GM19023 (cell line): ENCODE measurements around the gene GZMM.
"Not testable (repeated sequence)": the region's sequence is repeated elsewhere in the genome, so short reads cannot be mapped to it uniquely, and the experiment has no call there.

Experiments used
- ATAC-seq: cut with Tn5 transposase; IDR thresholded peaks from one replicate; pipeline ENCODE4 v1.9.1; 2021; ENCODE audit warnings: mild to moderate bottlenecking, moderate library complexity; ENCODE audit not compliant: unreplicated experiment

Gene GZMM

GRCh38 chr19:580274-580835, 36.5 kb downstream of the GZMM start:
- ATAC-seq, result no peak

GRCh38 chr19:581399-582111, 37.7 kb downstream of the GZMM start:
- ATAC-seq, result no peak

GRCh38 chr19:582497-583197, 38.8 kb downstream of the GZMM start:
- no peak for ATAC-seq

DNA sequence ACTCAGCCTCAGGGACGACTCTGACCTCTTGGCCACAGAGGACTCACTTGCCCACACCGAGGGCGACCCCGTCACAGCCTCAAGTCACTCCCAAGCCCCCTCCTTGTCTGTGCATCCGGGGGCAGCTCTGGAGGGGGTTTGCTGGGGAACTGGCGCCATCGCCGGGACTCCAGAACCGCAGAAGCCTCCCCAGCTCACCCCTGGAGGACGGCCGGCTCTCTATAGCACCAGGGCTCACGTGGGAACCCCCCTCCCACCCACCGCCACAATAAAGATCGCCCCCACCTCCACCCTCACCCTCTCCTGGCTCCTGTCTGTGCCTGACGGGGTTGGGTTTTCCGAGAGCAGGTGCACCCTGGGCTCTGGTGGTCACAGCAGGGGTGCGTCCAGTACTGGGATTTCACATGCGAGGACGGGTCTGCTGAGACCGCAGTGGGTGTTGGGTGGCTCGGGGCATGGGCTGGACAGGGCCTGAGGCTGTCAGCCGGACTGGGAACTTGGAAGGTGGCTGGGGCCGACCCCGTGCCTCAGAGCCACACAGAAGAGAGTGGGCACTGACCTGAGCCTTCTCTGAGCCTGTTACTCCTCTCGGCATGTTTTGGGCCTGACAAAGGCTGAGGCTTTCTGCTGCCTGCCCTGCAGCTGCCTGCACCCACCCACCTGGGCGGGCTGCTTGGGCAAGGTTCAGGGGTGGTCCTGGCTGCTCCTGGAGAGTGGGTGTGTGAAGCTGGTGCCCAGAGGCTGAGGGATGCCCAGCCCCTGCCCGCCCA, 39.5 kb downstream of the GZMM start:
- no peak for ATAC-seq

DNA sequence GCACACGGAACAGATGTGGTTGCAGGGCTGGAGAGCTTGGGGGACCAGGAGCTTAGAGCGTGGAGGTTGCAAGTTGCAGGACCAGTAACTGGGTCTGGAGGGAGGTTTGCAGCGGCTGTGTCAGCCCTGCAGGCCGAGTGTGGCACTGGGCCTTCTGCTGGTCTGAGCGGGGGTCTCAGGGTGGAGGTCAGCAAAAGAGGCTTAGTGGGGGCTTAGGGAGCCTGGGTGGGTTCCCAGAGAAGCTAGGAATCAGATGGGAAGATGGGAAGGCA, 40.1 kb downstream of the GZMM start:
- ATAC-seq, result no peak

- no peak for ATAC-seq
Measured at GRCh38 chr19:584240-585001, 40.6 kb downstream of the GZMM start.

DNA sequence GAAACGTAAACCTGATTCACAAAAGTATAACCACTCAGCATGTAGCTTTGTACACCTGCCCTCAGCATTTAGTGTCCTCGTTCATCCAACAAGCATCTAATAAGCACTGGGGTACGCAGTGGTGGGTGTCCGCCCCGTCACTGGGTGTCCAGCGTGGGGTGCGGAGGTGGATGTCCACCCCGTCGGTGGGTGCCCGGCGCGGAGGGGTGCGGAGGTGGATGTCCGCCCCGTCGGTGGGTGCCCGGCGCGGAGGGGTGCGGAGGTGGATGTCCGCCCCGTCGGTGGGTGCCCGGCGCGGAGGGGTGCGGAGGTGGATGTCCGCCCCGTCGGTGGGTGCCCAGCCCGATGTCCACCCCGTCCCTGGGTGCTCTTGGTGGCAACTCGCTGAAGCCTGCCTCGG, 41.3 kb downstream of the GZMM start:
- ATAC-seq, result not testable (repeated sequence)

DNA sequence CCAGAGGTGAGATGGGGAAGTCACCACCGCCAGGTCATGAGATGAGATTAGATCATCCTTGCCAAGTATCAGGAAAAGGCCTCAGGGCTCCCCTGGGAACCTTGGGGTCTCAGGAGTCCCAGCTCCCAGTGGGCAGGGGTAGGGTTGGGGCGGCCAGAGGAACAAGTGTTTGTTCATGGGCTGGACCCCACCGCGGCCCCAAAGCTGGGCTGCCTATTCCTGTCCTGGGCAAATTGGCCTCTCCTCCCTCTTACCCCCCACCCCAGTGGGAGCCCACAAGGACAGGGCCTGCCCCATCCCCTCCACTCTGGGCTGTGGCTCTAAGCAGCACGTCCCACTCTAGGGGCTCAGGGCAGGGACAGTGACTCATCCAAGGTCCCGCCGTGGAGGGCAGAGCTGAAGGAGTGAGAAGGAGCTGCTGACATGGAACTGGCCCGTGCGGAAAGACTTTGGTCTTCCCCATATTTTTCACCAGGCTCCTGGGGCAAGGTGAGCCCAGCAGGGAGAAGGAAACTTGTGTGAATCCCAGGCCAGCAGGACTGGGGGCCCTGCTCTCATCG, 41.8 kb downstream of the GZMM start:
- ATAC-seq, result no peak

- no peak for ATAC-seq
Measured at GRCh38 chr19:588093-588740, 44.4 kb downstream of the GZMM start.

DNA sequence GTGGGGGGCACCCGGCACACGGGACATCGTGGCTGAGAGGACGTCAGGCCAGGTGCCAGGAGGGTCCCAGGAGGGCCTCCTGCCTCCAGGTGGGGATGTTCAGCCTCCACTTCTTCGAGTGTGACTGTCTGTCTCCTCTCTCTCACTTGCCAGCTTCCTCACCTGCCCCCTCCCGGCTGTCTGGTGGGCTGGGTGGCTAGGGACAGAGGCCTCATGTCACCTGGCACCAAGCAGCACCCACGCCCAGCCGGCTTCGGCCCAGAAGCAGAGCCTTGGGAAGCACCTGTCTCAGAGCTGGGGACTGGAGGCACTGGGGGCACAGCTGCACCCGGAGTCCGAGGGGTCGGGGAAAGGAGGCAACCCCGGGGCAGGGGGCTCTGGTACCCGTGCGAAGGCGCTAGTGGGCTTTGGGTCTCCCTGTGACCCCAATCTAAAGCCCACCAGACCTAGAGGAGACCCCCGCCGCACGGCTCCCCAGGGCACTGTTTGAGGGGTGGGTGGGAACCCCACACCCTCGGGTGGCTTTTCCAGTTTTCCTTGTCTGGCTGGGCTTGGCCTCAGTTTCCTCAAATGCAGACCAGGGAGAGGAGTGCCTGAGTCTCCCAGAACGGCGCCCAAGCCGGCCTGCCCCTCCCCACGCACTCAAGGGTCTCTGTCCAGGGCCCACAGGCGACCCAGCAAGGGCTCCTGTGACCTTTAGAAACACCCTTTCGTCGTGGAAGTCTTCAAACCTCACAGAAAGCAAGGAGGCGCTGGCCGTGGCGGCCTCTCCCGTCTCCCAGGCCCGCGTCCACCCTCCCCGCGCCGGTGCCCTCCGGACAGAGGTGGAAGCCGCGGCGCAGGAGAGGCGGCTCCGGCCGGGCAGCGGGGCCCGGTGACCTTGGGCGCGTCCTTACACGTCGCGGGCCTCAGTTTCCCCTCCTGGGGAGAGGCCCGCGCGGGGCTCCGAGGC, 45.2 kb downstream of the GZMM start:
- ATAC-seq, result no peak

DNA sequence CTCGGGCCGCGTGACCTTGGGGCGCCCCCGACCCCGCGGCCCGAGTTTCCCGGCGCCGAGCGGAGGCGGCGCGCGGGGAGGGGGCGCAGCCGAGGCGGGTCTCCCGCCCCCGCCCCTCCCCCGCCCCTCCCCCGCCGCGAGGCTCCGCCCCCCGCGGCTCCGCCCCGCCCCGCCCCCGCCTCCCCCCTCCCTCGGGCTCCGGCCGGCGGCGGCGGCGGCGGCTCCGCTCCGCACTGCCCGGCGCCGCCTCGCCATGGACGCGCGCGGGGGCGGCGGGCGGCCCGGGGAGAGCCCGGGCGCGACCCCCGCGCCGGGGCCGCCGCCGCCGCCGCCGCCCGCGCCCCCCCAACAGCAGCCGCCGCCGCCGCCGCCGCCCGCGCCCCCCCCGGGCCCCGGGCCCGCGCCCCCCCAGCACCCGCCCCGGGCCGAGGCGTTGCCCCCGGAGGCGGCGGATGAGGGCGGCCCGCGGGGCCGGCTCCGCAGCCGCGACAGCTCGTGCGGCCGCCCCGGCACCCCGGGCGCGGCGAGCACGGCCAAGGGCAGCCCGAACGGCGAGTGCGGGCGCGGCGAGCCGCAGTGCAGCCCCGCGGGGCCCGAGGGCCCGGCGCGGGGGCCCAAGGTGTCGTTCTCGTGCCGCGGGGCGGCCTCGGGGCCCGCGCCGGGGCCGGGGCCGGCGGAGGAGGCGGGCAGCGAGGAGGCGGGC, 46.0 kb downstream of the GZMM start, which contains the start of gene HCN2:
Gene HCN2 (plus strand): TSS at position 189 of the 703 bp plus-strand sequence. CDS start 65 bp downstream, at position 254.
- ATAC-seq, result no peak

GRCh38 chr19:590396-590745, 46.5 kb downstream of the GZMM start:
- no peak for ATAC-seq

DNA sequence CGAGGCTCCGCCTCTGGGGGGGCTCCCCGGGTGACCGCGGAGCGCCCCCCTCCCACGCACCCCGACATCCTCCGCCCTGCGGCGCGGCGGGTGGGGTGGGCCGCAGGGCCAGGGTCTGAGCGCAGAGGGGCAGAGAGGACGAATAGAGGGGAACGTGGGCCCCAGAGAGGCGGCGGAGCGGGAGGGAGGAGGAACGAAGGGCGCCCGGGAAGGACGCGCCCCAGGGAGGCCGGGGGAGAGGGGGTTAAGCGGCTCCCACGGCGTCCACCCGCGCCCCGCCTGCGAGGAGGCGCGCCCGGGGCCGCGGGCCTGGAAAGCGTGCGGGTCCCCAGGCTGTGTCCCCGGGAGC, 46.9 kb downstream of the GZMM start:
- no peak for ATAC-seq

- ATAC-seq, result no peak
Measured at GRCh38 chr19:591099-591958, 47.5 kb downstream of the GZMM start.

GRCh38 chr19:592101-592500, 48.2 kb downstream of the GZMM start:
- ATAC-seq, result no peak

DNA sequence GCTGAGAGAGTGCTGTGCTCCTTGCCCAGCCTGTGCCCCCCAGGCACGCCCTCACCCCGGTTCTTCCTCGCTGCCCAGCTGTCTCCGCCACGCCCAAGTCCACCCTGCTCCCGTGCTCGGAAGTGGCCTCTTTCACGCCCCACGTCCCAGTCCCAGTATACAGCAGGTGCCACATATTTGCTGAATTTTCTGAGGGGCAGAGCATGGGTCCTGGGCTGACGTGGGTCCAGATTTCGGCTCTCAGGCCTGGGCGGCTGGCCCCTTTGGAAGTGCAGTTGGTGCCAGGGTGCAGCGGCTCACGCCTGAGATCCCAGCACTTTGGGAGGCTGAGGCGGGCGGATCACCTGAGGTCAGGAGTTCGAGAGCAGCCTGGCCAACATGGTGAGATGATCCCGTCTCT, 49.2 kb downstream of the GZMM start:
- no peak for ATAC-seq

DNA sequence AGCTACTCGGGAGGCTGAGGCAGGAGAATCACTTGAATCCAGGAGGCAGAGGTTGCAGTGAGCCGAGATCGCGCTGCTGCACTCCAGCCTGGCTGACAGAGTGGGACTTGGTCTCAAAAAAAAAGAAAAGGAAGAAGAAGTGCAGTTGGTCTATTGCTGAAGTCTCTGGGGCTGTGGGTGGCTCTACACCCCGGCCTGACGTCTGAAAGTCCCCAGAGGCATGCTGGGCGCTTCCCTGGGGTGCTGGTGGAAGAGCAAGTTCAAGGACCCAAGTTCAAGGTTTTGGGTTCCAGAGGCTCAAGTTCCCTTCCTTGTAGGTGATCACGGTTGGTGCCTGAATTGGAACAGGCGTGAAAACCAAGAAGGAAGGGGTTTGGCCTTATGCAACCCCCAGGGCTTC, 49.7 kb downstream of the GZMM start:
- no peak for ATAC-seq
